Mesenchymal stem cell (in vitro differentiated cells and primary cell): ENCODE data around the gene PI4KA.

Experiments
- DNase-seq: peaks from one replicate; pipeline ENCODE4 v3.0.0-alpha.2; 2013
- H2AFZ ChIP-seq: one replicate; pipeline ENCODE4 v1.6.1; 2013; ENCODE audit warnings: low read depth, mild to moderate bottlenecking, control low read depth, inconsistent platforms, low read length, moderate library complexity
- H2AK5ac ChIP-seq: 2 replicates; pipeline ENCODE4 v1.6.1; 2013; ENCODE audit warnings: low read length, moderate library complexity, mild to moderate bottlenecking, inconsistent platforms; ENCODE audit not compliant: severe bottlenecking
- H2BK120ac ChIP-seq: one replicate; pipeline ENCODE4 v1.6.1; 2013; ENCODE audit warnings: low read depth, mild to moderate bottlenecking, inconsistent platforms, low read length, moderate library complexity
- H2BK12ac ChIP-seq, 2 experiments: one replicate each; pipeline ENCODE4 v1.6.1; 2013; ENCODE audit warnings: inconsistent platforms in 2 of 2, low read length in 2 of 2, mild to moderate bottlenecking in 2 of 2, moderate library complexity in 2 of 2, control low read depth in 1 of 2
- H2BK15ac ChIP-seq: one replicate; pipeline ENCODE4 v1.6.1; 2013; ENCODE audit warnings: mild to moderate bottlenecking, low read depth, inconsistent platforms; ENCODE audit not compliant: poor library complexity, severe bottlenecking
- H2BK5ac ChIP-seq: 2 replicates; pipeline ENCODE4 v1.6.1; 2013; ENCODE audit warnings: low read depth, mild to moderate bottlenecking, low read length, control low read depth, inconsistent platforms; ENCODE audit not compliant: poor library complexity, severe bottlenecking
- H3K14ac ChIP-seq, 2 experiments: one replicate each; pipeline ENCODE4 v1.6.1; 2013; ENCODE audit warnings: inconsistent platforms in 2 of 2, low read length in 2 of 2, control low read depth in 1 of 2, mild to moderate bottlenecking in 1 of 2, moderate library complexity in 1 of 2
- H3K18ac ChIP-seq, 2 experiments: one replicate each; pipeline ENCODE4 v1.6.1; 2013; ENCODE audit warnings: inconsistent platforms in 2 of 2, low read length in 2 of 2, control low read depth in 1 of 2, low read depth in 1 of 2, mild to moderate bottlenecking in 1 of 2
- H3K23ac ChIP-seq, 2 experiments: one replicate each; pipeline ENCODE4 v1.6.1; 2013; ENCODE audit warnings: inconsistent platforms in 2 of 2, low read length in 2 of 2, mild to moderate bottlenecking in 2 of 2, moderate library complexity in 2 of 2, control low read depth in 1 of 2
- H3K27ac ChIP-seq: 2 replicates; pipeline ENCODE4 v1.5.1; 2013; ENCODE audit warnings: mild to moderate bottlenecking, moderate library complexity, low read length, control low read depth, inconsistent platforms; ENCODE audit not compliant: poor library complexity, severe bottlenecking
- H3K27me3 ChIP-seq, 2 experiments: 2 replicates each; pipeline versions ENCODE4 v1.6.1 to v1.7.0; 2013; ENCODE audit warnings: low read length in 2 of 2, mild to moderate bottlenecking in 2 of 2, moderate library complexity in 2 of 2, control low read depth in 1 of 2, inconsistent platforms in 1 of 2; ENCODE audit not compliant: control insufficient read depth in 1 of 2, insufficient read depth in 1 of 2
- H3K36me3 ChIP-seq, 2 experiments: 2 replicates each; pipeline versions ENCODE4 v1.6.1 to v1.7.0; 2013; ENCODE audit warnings: low read length in 2 of 2, control low read depth in 1 of 2, inconsistent platforms in 1 of 2, low read depth in 1 of 2, mild to moderate bottlenecking in 1 of 2; ENCODE audit not compliant: insufficient read depth in 2 of 2, control insufficient read depth in 1 of 2
- H3K4ac ChIP-seq, 2 experiments: one replicate each; pipeline ENCODE4 v1.6.1; 2013; ENCODE audit warnings: inconsistent platforms in 2 of 2, low read length in 2 of 2, mild to moderate bottlenecking in 2 of 2, moderate library complexity in 2 of 2, control low read depth in 1 of 2, low read depth in 1 of 2
- H3K4me1 ChIP-seq: 2 replicates; pipeline ENCODE4 v1.6.1; 2013; ENCODE audit warnings: low read depth, low read length, control low read depth; ENCODE audit not compliant: control insufficient read depth, insufficient read depth
- H3K4me2 ChIP-seq: 2 replicates; pipeline ENCODE4 v1.6.1; 2013; ENCODE audit warnings: low read length, mild to moderate bottlenecking, inconsistent platforms; ENCODE audit not compliant: poor library complexity, severe bottlenecking
- H3K4me3 ChIP-seq, 2 experiments: 2 replicates each; pipeline versions ENCODE4 v1.5.1 to v1.7.0; 2013; ENCODE audit warnings: low read length in 2 of 2, mild to moderate bottlenecking in 2 of 2, control low read depth in 1 of 2, low read depth in 1 of 2; ENCODE audit not compliant: insufficient read depth in 1 of 2
- H3K79me1 ChIP-seq: replicated peaks from 2 replicates; pipeline ENCODE4 v1.6.1; 2013; ENCODE audit warnings: mild to moderate bottlenecking, control low read depth, low read length, inconsistent platforms; ENCODE audit not compliant: poor library complexity, severe bottlenecking
- H3K9ac ChIP-seq: 2 replicates; pipeline ENCODE4 v1.7.0; 2013; ENCODE audit warnings: mild to moderate bottlenecking, low read length, moderate library complexity
- H3K9me3 ChIP-seq: 2 replicates; pipeline ENCODE4 v1.7.0; 2013; ENCODE audit warnings: mild to moderate bottlenecking, low read length; ENCODE audit not compliant: control insufficient read depth
- H4K8ac ChIP-seq: one replicate; pipeline ENCODE4 v1.6.1; 2013; ENCODE audit warnings: inconsistent platforms, mild to moderate bottlenecking, low read length, moderate library complexity
- H4K91ac ChIP-seq: one replicate; pipeline ENCODE4 v1.6.1; 2013; ENCODE audit warnings: mild to moderate bottlenecking, low read length, inconsistent platforms
- WGBS: methylation state at CpG from one replicate; pipeline ENCODE4 v1.1.7; 2013; ENCODE audit warnings: mixed read lengths; 5-methylcytosine and 5-hydroxymethylcytosine counted together

Gene PI4KA

GRCh38 chr22:20877715-20878114 lies 19.1 kb upstream of the PI4KA start:
- Histone ChIP-seq H2AK5ac (no peak overlapping the region), H3K9me3 (no peaks in the 10 kb centered on the region), H2BK15ac (no peak overlapping the region), H3K79me1 (peaks cover 9% of the 10 kb centered on the region), H3K27ac (no peak overlapping the region), H3K4me3 (no peak overlapping the region), H2BK5ac (no peak overlapping the region), H3K27me3 (no peaks in the 10 kb centered on the region), H3K23ac (no peak overlapping the region), H2BK120ac (no peak overlapping the region), H3K4ac (no peak overlapping the region), H3K4me2 (no peak overlapping the region), H2AFZ (no peak overlapping the region), H2BK12ac (no peak overlapping the region), H3K4me1 (peaks cover 4% of the 10 kb centered on the region), H4K91ac (no peak overlapping the region), H3K14ac (no peak overlapping the region), H3K36me3 (peaks cover 45 to 46% of the 10 kb centered on the region in 2 experiments), H4K8ac (no peak overlapping the region), H3K18ac (no peak overlapping the region), H3K9ac (no peak overlapping the region)
- 98% methylated on average over 3 of the region's 3 CpGs for WGBS
- DNase-seq, result no peak

GRCh38 chr22:20875296-20875695 lies 16.7 kb upstream of the PI4KA start:
- Histone ChIP-seq H3K23ac (no peak overlapping the region), H3K14ac (no peak overlapping the region), H3K27me3 (no peaks in the 10 kb centered on the region), H2AK5ac (no peak overlapping the region), H2BK15ac (no peak overlapping the region), H2BK120ac (no peak overlapping the region), H4K8ac (no peak overlapping the region), H2BK12ac (no peak overlapping the region), H3K9ac (no peak overlapping the region), H4K91ac (no peak overlapping the region), H2AFZ (no peak overlapping the region), H3K9me3 (no peaks in the 10 kb centered on the region), H3K4me1 (no peaks in the 10 kb centered on the region), H3K4me2 (no peak overlapping the region), H3K36me3 (peaks cover 36 to 38% of the 10 kb centered on the region in 2 experiments), H3K4me3 (no peak overlapping the region), H2BK5ac (no peak overlapping the region), H3K4ac (no peak overlapping the region), H3K27ac (no peak overlapping the region), H3K79me1 (peaks cover 9% of the 10 kb centered on the region), H3K18ac (no peak overlapping the region)
- 100% methylated on average over 1 of the region's 1 CpG for WGBS
- DNase-seq, result no peak

GRCh38 chr22:20873214-20873613 lies 14.6 kb upstream of the PI4KA start:
- Histone ChIP-seq H2AFZ (no peak overlapping the region), H3K14ac (no peak overlapping the region), H3K27ac (no peak overlapping the region), H3K79me1 (peaks cover 14% of the 10 kb centered on the region), H3K4me3 (no peak overlapping the region), H3K4ac (no peak overlapping the region), H4K91ac (no peak overlapping the region), H3K9me3 (no peaks in the 10 kb centered on the region), H2BK15ac (no peak overlapping the region), H3K36me3 (peaks cover 41 to 52% of the 10 kb centered on the region in 2 experiments), H3K18ac (no peak overlapping the region), H3K23ac (no peak overlapping the region), H2AK5ac (no peak overlapping the region), H2BK12ac (no peak overlapping the region), H3K4me1 (no peaks in the 10 kb centered on the region), H3K27me3 (no peaks in the 10 kb centered on the region), H3K9ac (no peak overlapping the region), H2BK5ac (no peak overlapping the region), H4K8ac (no peak overlapping the region), H3K4me2 (no peak overlapping the region), H2BK120ac (no peak overlapping the region)
- 98% methylated on average over 3 of the region's 3 CpGs for WGBS
- DNase-seq, result no peak

- Histone ChIP-seq H2BK5ac (no peak overlapping the region), H2BK15ac (no peak overlapping the region)
These were observed 10.6 kb upstream of the PI4KA start for GRCh38 chr22:20869234-20869633.

More at GRCh38 chr22:20869234-20869633, 10.6 kb upstream of the PI4KA start:
- Histone ChIP-seq H3K79me1 (peaks cover 35% of the 10 kb centered on the region), H3K4ac (no peak overlapping the region), H3K4me1 (peaks cover 7% of the 10 kb centered on the region), H2BK12ac (no peak overlapping the region), H2AK5ac (no peak overlapping the region), H2BK120ac (no peak overlapping the region), H2AFZ (no peak overlapping the region), H3K4me2 (no peak overlapping the region), H3K9ac (no peak overlapping the region), H4K8ac (no peak overlapping the region), H3K18ac (no peak overlapping the region), H3K23ac (no peak overlapping the region), H3K14ac (no peak overlapping the region), H3K36me3 (peaks cover 42 to 43% of the 10 kb centered on the region in 2 experiments), H3K27me3 (no peaks in the 10 kb centered on the region), H4K91ac (no peak overlapping the region), H3K4me3 (no peak overlapping the region), H3K9me3 (no peaks in the 10 kb centered on the region), H3K27ac (no peak overlapping the region)
- 98% methylated on average over 2 of the region's 2 CpGs for WGBS
- no peak for DNase-seq
